GM21825 (cell line): ENCODE results near the gene MYO1D.
"Not testable (repeated sequence)": the region's sequence is repeated elsewhere in the genome, so short reads cannot be mapped to it uniquely, and the experiment has no call there.

Experiments
- ATAC-seq: cut with Tn5 transposase; IDR thresholded peaks from one replicate; pipeline ENCODE4 v1.9.1; 2021; ENCODE audit warnings: mild to moderate bottlenecking, moderate library complexity; ENCODE audit not compliant: unreplicated experiment

MYO1D gene

DNA sequence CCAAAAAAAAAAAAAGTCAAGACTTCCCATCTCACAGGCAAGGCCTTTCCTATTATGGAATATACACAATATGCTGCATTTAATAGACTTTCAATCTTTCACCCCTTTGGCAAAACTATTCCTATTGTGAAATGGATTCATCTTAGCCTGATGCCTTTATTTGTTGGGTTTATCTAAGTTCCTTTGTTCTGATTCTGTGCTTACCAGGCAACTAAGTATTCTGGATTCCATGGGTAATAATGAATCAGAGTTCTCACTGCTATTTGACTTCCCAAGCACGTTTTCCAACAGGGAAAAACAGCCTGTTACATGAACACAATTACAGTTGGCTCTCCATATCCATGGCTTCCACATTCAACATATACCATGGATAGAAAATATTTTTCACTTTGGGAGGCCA, 135.5 kb downstream of the MYO1D start:
- no peak for ATAC-seq

GRCh38 chr17:32739722-32740121, 137.2 kb downstream of the MYO1D start:
- ATAC-seq = no peak

DNA sequence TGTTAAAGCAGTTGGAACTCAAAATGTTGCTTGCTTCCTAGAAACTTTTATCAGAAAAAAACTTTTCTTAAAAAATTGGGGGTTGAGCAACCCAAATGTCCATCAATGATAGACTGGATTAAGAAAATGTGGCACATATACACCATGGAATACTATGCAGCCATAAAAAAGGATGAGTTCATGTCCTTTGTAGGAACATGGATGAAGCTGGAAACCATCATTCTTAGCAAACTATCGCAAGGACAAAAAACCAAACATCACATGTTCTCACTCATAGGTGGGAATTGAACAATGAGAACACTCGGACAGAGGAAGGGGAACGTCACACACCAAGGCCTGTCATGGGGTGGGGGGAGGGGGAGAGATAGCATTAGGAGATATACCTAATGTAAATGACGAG, 137.8 kb downstream of the MYO1D start:
- not testable (repeated sequence) for ATAC-seq

- no peak for ATAC-seq
These were observed 143.5 kb downstream of the MYO1D start for GRCh38 chr17:32733401-32733800.

- no peak for ATAC-seq
These were observed 144.0 kb downstream of the MYO1D start for GRCh38 chr17:32732900-32733299.

GRCh38 chr17:32732296-32732642, 144.7 kb downstream of the MYO1D start:
- ATAC-seq = no peak

DNA sequence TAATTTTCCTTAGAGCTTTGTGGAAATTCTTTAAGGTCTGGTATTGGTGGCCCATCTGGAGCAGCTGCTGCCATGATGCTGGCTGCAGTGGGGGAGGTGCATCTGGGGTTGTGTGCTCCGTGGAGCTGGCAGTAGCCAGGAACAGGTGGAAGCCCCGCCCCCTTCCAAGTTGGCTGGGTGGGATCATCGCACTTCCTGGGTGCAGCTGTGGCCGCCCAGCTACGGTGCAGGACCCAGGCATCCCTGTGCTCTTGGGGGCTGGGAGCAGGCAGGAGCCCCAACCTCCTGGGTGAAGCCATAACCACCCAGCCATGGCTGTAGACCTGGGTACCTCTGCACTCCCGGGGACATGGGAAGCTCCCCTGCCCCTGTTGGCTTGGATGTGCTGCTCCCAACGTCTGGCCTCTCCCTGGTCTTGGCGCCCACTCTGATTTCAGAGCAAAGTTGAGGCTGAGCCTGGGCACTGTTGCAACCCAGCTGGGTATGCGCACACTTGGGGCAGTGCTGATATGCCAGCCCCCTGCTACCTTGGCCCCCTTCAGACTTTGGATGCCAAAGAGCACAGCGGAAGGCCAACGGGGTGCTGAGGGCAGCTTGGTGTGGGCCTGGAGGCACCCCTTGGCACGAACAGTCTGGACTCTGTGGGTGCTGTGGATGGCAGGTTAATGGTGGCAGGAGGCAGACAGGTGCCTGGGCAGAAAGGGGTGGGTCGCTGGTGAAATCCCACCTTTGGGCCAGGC, 145.2 kb downstream of the MYO1D start:
- no peak for ATAC-seq

GRCh38 chr17:32727681-32728080, 149.2 kb downstream of the MYO1D start:
- ATAC-seq = no peak

GRCh38 chr17:32725697-32726096, 151.2 kb downstream of the MYO1D start:
- ATAC-seq = no peak

DNA sequence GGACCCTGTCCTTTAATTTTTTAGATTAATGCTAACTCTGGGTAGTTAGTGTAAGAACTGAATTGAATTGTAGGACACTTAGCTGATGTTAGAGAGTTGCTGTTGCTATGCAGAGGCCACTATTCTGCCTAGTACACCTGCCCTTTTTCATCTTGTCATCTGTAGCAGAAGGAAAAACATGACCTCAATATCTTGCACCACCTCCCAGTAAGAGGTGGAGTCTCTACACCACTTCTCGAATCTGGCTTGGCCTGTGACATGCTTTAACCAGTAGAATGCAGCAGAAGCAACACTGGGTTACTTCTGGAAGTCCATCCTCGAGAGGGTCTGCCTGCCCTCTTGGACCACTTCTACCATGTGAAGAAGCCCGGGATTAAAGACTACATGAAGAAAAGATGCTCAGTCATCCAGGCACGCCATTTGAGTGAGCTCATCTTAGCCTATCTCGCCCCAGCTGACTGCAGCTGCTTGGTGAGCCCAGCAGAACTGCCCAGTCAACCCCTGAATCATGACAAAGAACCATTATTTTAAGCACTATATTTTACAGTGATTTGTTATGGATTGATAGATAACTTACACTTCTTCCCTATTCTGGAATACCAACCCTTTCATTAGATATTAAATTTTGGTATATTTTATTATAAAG, 153.5 kb downstream of the MYO1D start:
- ATAC-seq = no peak

GRCh38 chr17:32722733-32723132, 154.2 kb downstream of the MYO1D start:
- no peak for ATAC-seq

DNA sequence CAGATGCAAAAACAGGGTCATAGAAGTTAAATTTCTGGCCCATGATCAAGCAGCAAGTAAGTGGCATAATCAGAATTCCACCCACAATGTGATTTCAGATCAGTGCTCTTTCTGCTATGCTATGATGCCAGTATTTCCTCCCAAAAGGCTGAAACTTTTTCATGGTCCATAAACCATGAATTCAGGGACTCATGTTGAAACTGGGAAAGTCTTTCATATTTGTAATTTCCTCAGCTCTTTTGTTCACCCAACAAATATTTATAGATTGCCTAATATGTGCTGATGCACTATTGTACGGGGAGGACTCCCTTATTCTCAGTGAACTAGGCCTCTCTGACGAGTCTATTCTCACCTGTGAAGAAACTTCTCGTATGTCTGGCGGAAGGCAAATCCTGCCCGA, 156.3 kb downstream of the MYO1D start:
- no peak for ATAC-seq

DNA sequence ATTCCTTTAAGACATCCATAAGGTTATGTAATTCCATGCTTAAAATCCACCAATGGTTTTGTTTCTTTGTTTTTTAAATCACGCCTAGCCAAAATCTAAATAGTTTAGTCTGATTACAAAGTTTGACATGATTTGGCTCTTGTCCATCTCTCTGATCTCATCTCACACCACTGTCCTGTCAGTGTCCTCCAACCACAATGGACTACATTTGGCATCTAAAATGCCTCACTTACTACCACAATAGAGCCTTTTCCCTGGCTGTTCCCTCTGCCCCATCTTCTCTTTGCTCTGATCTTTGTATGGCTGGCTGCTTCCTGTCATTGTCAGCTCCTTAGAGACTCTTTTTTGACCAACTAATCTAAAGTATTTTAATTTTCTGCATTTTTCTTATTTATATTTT, 157.2 kb downstream of the MYO1D start:
- no peak for ATAC-seq

DNA sequence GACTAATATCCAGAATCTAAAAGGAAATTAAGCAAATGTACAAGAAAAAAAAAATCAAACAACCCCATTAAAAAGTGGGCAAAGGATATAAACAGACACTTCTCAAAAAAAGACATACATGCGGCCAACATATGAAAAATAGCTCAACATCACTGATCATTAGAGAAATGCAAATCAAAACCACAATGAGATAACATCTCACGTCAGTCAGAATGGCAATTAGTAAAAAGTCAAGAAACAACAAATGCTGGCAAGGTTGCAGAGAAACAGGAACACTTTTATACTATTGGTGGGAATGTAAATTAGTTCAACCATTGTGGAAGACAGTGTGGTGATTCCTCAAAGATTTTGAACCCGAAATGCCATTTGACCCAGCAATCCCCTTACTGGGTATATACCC, 162.0 kb downstream of the MYO1D start:
- ATAC-seq = not testable (repeated sequence)

DNA sequence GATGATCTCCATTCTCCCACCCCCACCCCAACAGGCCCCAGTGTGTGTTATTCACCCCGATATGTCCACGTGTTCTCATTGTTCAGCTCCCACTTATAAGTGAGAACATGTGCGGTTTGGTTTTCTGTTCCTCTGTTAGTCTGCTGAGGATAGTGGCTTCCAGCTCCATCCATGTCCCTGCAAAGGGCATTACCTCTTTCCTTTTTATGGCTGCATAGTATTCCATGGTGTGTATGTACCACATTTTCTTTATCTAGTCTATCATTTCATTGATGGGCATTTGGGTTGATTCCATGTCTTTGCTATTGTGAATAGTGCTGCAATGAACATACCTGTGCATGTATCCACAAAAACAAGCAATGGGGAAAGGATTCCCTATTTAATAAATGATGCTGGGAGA, 162.7 kb downstream of the MYO1D start:
- ATAC-seq = not testable (repeated sequence)

DNA sequence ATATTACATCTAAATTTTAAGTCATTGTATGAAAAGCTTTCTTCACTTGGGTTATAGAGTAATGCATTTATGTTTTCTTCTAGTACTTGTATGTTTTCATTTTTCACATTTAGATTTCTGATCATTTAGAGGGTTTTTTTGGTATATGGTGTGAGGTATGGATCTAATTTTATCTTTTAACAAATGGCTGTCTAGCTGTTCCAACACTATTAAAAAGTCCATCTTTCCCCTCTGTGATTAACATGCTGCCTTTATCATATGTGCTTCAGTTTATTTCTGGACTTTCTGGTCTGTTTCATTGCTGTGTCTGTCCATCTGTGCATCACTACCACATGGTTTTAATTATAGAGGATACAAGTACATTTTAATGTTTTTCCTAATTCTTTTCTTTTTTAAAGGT, 163.8 kb downstream of the MYO1D start:
- no peak for ATAC-seq

GRCh38 chr17:32709562-32709961, 167.4 kb downstream of the MYO1D start:
- ATAC-seq = no peak

DNA sequence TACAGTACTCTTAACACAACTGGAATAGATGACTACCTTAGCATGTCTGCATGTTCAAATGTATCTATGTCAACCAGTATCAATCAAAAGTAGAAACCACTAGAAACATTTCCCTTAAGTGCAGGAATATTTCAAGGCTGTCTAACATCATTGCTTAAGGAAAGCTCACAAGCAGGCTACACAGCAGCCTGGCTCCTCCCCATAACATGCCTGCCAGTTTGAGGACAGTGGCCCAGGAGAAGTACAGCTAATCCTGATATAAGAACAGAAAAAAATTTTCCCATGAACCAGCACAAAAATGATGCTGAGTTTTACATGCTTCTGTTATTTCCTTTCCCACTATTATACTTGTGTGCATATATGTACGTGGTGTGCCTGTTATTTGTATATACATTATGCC, 175.1 kb downstream of the MYO1D start:
- no peak for ATAC-seq

- ATAC-seq = no peak
These were observed 177.7 kb downstream of the MYO1D start for GRCh38 chr17:32699247-32699646.

DNA sequence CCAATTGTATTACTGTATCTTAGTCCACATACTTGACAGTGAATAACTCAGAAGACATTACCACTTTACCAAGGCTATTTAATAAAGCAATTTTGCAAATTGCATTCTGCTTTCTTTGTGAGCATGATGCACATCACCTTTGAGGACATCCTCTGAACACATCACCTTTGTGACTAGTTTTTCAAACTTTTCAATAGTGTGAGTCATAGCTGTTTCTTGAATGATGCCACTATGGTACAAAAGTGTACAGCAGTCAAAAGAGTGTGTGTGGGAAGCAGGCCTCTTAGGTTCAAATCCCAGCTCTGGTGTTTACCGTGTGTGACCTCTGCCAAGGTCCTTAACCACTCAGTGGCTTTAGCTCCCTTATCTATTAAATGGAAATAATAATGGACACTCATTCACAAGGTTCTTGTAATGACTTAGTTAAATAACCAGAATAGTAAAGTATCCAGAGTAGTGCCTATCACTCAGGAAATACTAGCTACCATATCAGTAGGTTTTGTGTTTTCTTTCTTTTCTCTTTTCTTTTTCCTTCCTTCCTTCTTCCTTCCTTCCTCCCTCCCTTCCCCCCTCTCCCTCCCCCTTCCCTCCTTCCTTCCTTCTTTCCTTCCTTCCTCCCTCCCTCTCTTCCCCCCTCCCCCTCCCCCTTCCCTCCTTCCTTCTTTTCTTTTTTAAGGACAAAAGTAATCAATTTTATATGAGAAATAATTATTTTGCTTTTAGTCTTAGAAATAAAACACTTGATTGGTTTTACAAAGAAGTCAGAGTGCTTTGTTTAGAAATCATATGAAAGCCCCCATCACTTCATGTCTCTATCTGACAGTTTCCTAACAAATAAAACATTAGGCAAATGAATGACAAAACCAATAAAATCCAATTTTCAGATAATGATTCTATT, 178.9 kb downstream of the MYO1D start:
- ATAC-seq = no peak

- no peak for ATAC-seq
These were observed 180.5 kb downstream of the MYO1D start for GRCh38 chr17:32696426-32696825.

DNA sequence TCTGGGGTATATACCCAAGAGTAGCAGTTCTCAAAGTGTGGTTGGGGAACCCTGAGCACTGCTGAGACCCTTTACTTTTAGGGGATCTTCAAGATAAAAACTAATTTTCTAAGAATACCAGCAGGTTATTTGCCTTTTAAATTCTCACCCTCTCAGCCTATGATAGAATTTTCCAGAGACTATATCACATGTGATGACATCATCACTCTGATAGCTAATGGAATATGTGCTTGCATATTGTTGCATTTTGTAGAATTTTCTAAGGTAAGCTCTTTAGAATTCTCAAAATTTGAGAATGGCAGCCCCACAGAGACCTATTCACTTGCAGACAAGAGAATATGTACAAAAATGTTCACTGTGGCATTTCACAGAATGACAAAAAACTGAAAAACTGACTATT, 181.1 kb downstream of the MYO1D start:
- no peak for ATAC-seq
